HFFc6 (cell line): ENCODE results near the gene PROCA1. TPM values are rescaled to one million over a fixed set of nuclear protein-coding genes. Genes with fewer than 3 reads are reported as not detected.

Source experiments
- DNase-seq: peaks from one replicate; pipeline ENCODE4 v3.0.0-alpha.2; 2018
- H3K27ac Mint-ChIP-seq: 2 replicates; pipeline ENCODE4 v1.8.0; 2020; ENCODE audit warnings: mild to moderate bottlenecking, mixed read lengths
- H3K27me3 Mint-ChIP-seq: 2 replicates; pipeline ENCODE4 v1.8.0; 2021; ENCODE audit warnings: mild to moderate bottlenecking, moderate library complexity, mixed read lengths; ENCODE audit not compliant: insufficient read depth
- H3K36me3 Mint-ChIP-seq: 2 replicates; pipeline ENCODE4 v1.8.0; 2021; ENCODE audit warnings: low read depth, mixed read lengths
- H3K4me1 Mint-ChIP-seq: 2 replicates; pipeline ENCODE4 v1.8.0; 2020; ENCODE audit warnings: low read depth, mixed read lengths
- H3K4me3 Mint-ChIP-seq: 2 replicates; pipeline ENCODE4 v1.8.0; 2020; ENCODE audit warnings: mild to moderate bottlenecking, moderate library complexity, mixed read lengths
- H3K9me3 Mint-ChIP-seq: 2 replicates; pipeline ENCODE4 v1.8.0; 2020; ENCODE audit warnings: mild to moderate bottlenecking, mixed read lengths
- CTCF ChIP-seq: fragments of 200-600 bp; sonication (generic); IDR thresholded peaks from 2 replicates; pipeline ENCODE4 v1.5.0; 2021; ENCODE audit warnings: antibody characterized with exemption, mild to moderate bottlenecking
- total RNA-seq, 6 experiments: library from RNA; stranded (reverse); fragmentation: NEBNext Ultra II Directional; extraction: Animal tissue kit (Norgen Biotek cat#: 25700); gene quantifications; 2 replicates in 1 of 6; 3 replicates in 5 of 6; pipeline ENCODE4 v1.2.3, GENCODE V29; 2021

The PROCA1 gene
- total RNA-seq, 6 experiments from 2014 or later, result 0.60 to 1.1 (median 0.70) TPM

- Mint-ChIP-seq H3K27ac (peak overlapping the region; percentile 96), H3K4me3 (peak overlapping the region; percentile 33)
These were observed 1.2 kb upstream of the PROCA1 start for GRCh38 chr17:28712705-28713415.

GRCh38 chr17:28712032-28712704 is 480 bp upstream of the PROCA1 start:
- H3K27me3 Mint-ChIP-seq, result peaks cover 8% of the 10 kb centered on the region
- H3K36me3 Mint-ChIP-seq, result peaks cover 31% of the 10 kb centered on the region
- H3K4me1 Mint-ChIP-seq, result peaks cover 35% of the 10 kb centered on the region
- no peak for DNase-seq
- H3K4me3 Mint-ChIP-seq, result peak overlapping the region; percentile 90
- peak; percentile 29; the same call in 1 of the 2 replicates for TF ChIP-seq CTCF
- H3K9me3 Mint-ChIP-seq, result no peaks in the 10 kb centered on the region
- peak overlapping the region; percentile 96 for H3K27ac Mint-ChIP-seq

More at GRCh38 chr17:28712705-28713415, 1.2 kb upstream of the PROCA1 start:
- Mint-ChIP-seq H3K36me3 (peaks cover 31% of the 10 kb centered on the region), H3K9me3 (no peaks in the 10 kb centered on the region), H3K27me3 (peaks cover 8% of the 10 kb centered on the region), H3K4me1 (peaks cover 35% of the 10 kb centered on the region)
- DNase-seq, result no peak
- TF ChIP-seq CTCF, result no peak

- Mint-ChIP-seq H3K27me3 (peaks cover 8% of the 10 kb centered on the region), H3K4me1 (peaks cover 31% of the 10 kb centered on the region), H3K4me3 (peak overlapping the region; percentile 90), H3K9me3 (no peaks in the 10 kb centered on the region), H3K27ac (peak overlapping the region; percentile 96), H3K36me3 (peaks cover 31% of the 10 kb centered on the region)
- DNase-seq, result peak; percentile 82
- peak; percentile 71 for TF ChIP-seq CTCF
These were observed 596 bp downstream of the PROCA1 start for GRCh38 chr17:28710861-28711722.

- Mint-ChIP-seq H3K4me1 (peaks cover 16% of the 10 kb centered on the region), H3K27ac (no peak overlapping the region), H3K9me3 (no peaks in the 10 kb centered on the region), H3K4me3 (no peak overlapping the region), H3K36me3 (peaks cover 12% of the 10 kb centered on the region; the same call in 1 of the 2 replicates), H3K27me3 (peaks cover 5% of the 10 kb centered on the region)
- DNase-seq, result no peak
- TF ChIP-seq CTCF, result no peak
These were observed 4.4 kb downstream of the PROCA1 start for GRCh38 chr17:28707339-28707720.
